Immature natural killer cell (primary cell): ENCODE data around the gene SPAG7. TPM values are rescaled to one million over a fixed set of nuclear protein-coding genes. Genes with fewer than 3 reads are reported as not detected.

Experiments
- DNase-seq, 3 donors: peaks; one replicate each; pipeline ENCODE4 v3.0.0; 2022; ENCODE audit warnings: mixed read lengths in 1 of 3
- H3K27ac Mint-ChIP-seq, 6 donors: one replicate each; pipeline ENCODE4 v1.8.0; 2020; ENCODE audit warnings: mixed read lengths in 6 of 6, mild to moderate bottlenecking in 5 of 6, inconsistent platforms in 4 of 6, moderate library complexity in 3 of 6
- H3K27me3 Mint-ChIP-seq, 3 donors: one replicate each; pipeline ENCODE4 v1.8.0; 2020 to 2021; ENCODE audit warnings: low read depth in 3 of 3, mild to moderate bottlenecking in 3 of 3, mixed read lengths in 3 of 3, moderate library complexity in 3 of 3, inconsistent platforms in 1 of 3
- H3K36me3 Mint-ChIP-seq, 3 donors: one replicate each; pipeline ENCODE4 v1.8.0; 2020; ENCODE audit warnings: mixed read lengths in 3 of 3, inconsistent platforms in 2 of 3, mild to moderate bottlenecking in 2 of 3
- H3K4me1 Mint-ChIP-seq, 2 donors: one replicate each; pipeline ENCODE4 v1.8.0; 2020; ENCODE audit warnings: inconsistent platforms in 2 of 2, mild to moderate bottlenecking in 2 of 2, mixed read lengths in 2 of 2, moderate library complexity in 1 of 2
- H3K4me3 Mint-ChIP-seq, 5 donors: one replicate each; pipeline ENCODE4 v1.8.0; 2020; ENCODE audit warnings: mild to moderate bottlenecking in 5 of 5, mixed read lengths in 5 of 5, inconsistent platforms in 3 of 5, moderate library complexity in 3 of 5
- H3K9me3 Mint-ChIP-seq, 6 donors: one replicate each; pipeline ENCODE4 v1.8.0; 2020; ENCODE audit warnings: mild to moderate bottlenecking in 6 of 6, mixed read lengths in 6 of 6, inconsistent platforms in 4 of 6, moderate library complexity in 3 of 6
- polyA plus RNA-seq, 3 donors: library from polyadenylated mRNA; unstranded; fragments of 300-500 nt; fragmentation: Illumina TruSeq; gene quantifications; one replicate each; pipeline ENCODE4 v1.2.3, GENCODE V29; 2021

The SPAG7 gene
- polyA plus RNA-seq, 3 donors from 2014 or later, result 117 to 164 (median 155) TPM

- Mint-ChIP-seq H3K4me1 (peaks cover 62 to 74% of the 10 kb centered on the region in 2 donors), H3K9me3 (peaks cover 0 to 2% (median 0%) of the 10 kb centered on the region in 6 donors), H3K27me3 (peaks cover 20 to 61% (median 36%) of the 10 kb centered on the region in 3 donors), H3K4me3 (peak overlapping the region; percentile 96 to 100 (median 99)), H3K27ac (peak overlapping the region; percentile 95 to 97 (median 95)), H3K36me3 (peaks cover 32 to 55% (median 43%) of the 10 kb centered on the region in 3 donors)
- no peak for DNase-seq
Observed at GRCh38 chr17:4944554-4945175, 23.0 kb downstream of the SPAG7 start.

GRCh38 chr17:4944163-4944553, 23.5 kb downstream of the SPAG7 start:
- peaks cover 20 to 60% (median 36%) of the 10 kb centered on the region in 3 donors for H3K27me3 Mint-ChIP-seq
- H3K4me3 Mint-ChIP-seq, result peak overlapping the region; percentile 96 to 100 (median 99)
- H3K36me3 Mint-ChIP-seq, result peaks cover 32 to 55% (median 43%) of the 10 kb centered on the region in 3 donors
- DNase-seq, result peak; percentile 52 to 59 (median 57)
- H3K27ac Mint-ChIP-seq, result peak overlapping the region; percentile 95 to 97 (median 95)
- H3K4me1 Mint-ChIP-seq, result peaks cover 65 to 76% of the 10 kb centered on the region in 2 donors
- peaks cover 0 to 2% (median 0%) of the 10 kb centered on the region in 6 donors for H3K9me3 Mint-ChIP-seq

GRCh38 chr17:4942760-4943508, 24.7 kb downstream of the SPAG7 start:
- Mint-ChIP-seq H3K27ac (peak overlapping the region; percentile 93 to 98 (median 95)), H3K4me1 (peaks cover 77 to 85% of the 10 kb centered on the region in 2 donors), H3K36me3 (peaks cover 32 to 55% (median 43%) of the 10 kb centered on the region in 3 donors), H3K9me3 (no peaks in the 10 kb centered on the region), H3K27me3 (peaks cover 17 to 51% (median 34%) of the 10 kb centered on the region in 3 donors), H3K4me3 (peak overlapping the region; percentile 55 to 100 (median 99))
- DNase-seq, result no peak

GRCh38 chr17:4941319-4941610, 26.4 kb downstream of the SPAG7 start:
- Mint-ChIP-seq H3K9me3 (no peaks in the 10 kb centered on the region), H3K36me3 (peaks cover 24 to 59% (median 35%) of the 10 kb centered on the region in 3 donors), H3K4me3 (peak overlapping the region; percentile 96 to 100 (median 99)), H3K27ac (peak overlapping the region; percentile 93 to 98 (median 95)), H3K4me1 (peaks cover 70 to 77% of the 10 kb centered on the region in 2 donors), H3K27me3 (peaks cover 8 to 37% (median 20%) of the 10 kb centered on the region in 3 donors)
- no peak for DNase-seq

- Mint-ChIP-seq H3K4me1 (peaks cover 72 to 77% of the 10 kb centered on the region in 2 donors), H3K36me3 (peaks cover 22 to 59% (median 35%) of the 10 kb centered on the region in 3 donors)
Observed at GRCh38 chr17:4940555-4941318, 26.9 kb downstream of the SPAG7 start.

GRCh38 chr17:4939796-4940554, 27.6 kb downstream of the SPAG7 start, which contains the start of the genes RNF167 and SLC25A11:
TSS of gene RNF167 (plus strand) at chr17:4940268. CDS start at chr17:4940910, 642 bp downstream.
TSS of gene SLC25A11 (minus strand) at chr17:4940046. CDS start at chr17:4939910, 136 bp downstream.
- H3K36me3 Mint-ChIP-seq, result peaks cover 15 to 51% (median 28%) of the 10 kb centered on the region in 3 donors
- peak within 1 kb of the TSS; percentile 93 to 98 (median 95) for H3K27ac Mint-ChIP-seq
- H3K9me3 Mint-ChIP-seq, result no peaks in the 10 kb centered on the region
- DNase-seq, result peak; percentile 97 to 99 (median 99)
- H3K4me3 Mint-ChIP-seq, result peak within 1 kb of the TSS; percentile 96 to 100 (median 99)
- H3K27me3 Mint-ChIP-seq, result peaks cover 5 to 24% (median 13%) of the 10 kb centered on the region in 3 donors
- peaks cover 68 to 73% of the 10 kb centered on the region in 2 donors for H3K4me1 Mint-ChIP-seq

More at GRCh38 chr17:4940555-4941318, 26.9 kb downstream of the SPAG7 start:
- peaks cover 8 to 32% (median 19%) of the 10 kb centered on the region in 3 donors for H3K27me3 Mint-ChIP-seq
- DNase-seq, result peak; percentile 25 to 39 (median 37)
- peak overlapping the region; percentile 96 to 100 (median 99) for H3K4me3 Mint-ChIP-seq
- no peaks in the 10 kb centered on the region for H3K9me3 Mint-ChIP-seq
- peak overlapping the region; percentile 93 to 98 (median 95) for H3K27ac Mint-ChIP-seq

GRCh38 chr17:4939546-4939795, 28.1 kb downstream of the SPAG7 start:
- peaks cover 13 to 47% (median 27%) of the 10 kb centered on the region in 3 donors for H3K36me3 Mint-ChIP-seq
- peak overlapping the region; percentile 96 to 100 (median 99) for H3K4me3 Mint-ChIP-seq
- peaks cover 67 to 70% of the 10 kb centered on the region in 2 donors for H3K4me1 Mint-ChIP-seq
- peaks cover 6 to 23% (median 13%) of the 10 kb centered on the region in 3 donors for H3K27me3 Mint-ChIP-seq
- no peak for DNase-seq
- no peaks in the 10 kb centered on the region for H3K9me3 Mint-ChIP-seq
- H3K27ac Mint-ChIP-seq, result peak overlapping the region; percentile 79 to 95 (median 91)

GRCh38 chr17:4938688-4939545, 28.7 kb downstream of the SPAG7 start:
- peaks cover 67 to 70% of the 10 kb centered on the region in 2 donors for H3K4me1 Mint-ChIP-seq

GRCh38 chr17:4938069-4938491, 29.5 kb downstream of the SPAG7 start:
- Mint-ChIP-seq H3K4me3 (peak overlapping the region; percentile 36 to 100 (median 99)), H3K27ac (peak overlapping the region in 2 of 6 donors; percentile 51 to 84), H3K4me1 (peaks cover 67 to 70% of the 10 kb centered on the region in 2 donors), H3K27me3 (peaks cover 13 to 27% (median 13%) of the 10 kb centered on the region in 3 donors), H3K9me3 (no peaks in the 10 kb centered on the region), H3K36me3 (peaks cover 6 to 40% (median 20%) of the 10 kb centered on the region in 3 donors)
- DNase-seq, result no peak

More at GRCh38 chr17:4938688-4939545, 28.7 kb downstream of the SPAG7 start:
- Mint-ChIP-seq H3K9me3 (no peaks in the 10 kb centered on the region), H3K4me3 (peak overlapping the region; percentile 96 to 100 (median 99)), H3K36me3 (peaks cover 8 to 42% (median 22%) of the 10 kb centered on the region in 3 donors), H3K27me3 (peaks cover 10 to 25% (median 13%) of the 10 kb centered on the region in 3 donors), H3K27ac (peak overlapping the region; percentile 79 to 95 (median 91))
- peak in 1 of 3 donors; percentile 8 for DNase-seq

GRCh38 chr17:4937553-4937952, 30.1 kb downstream of the SPAG7 start:
- Mint-ChIP-seq H3K27ac (peak overlapping the region in 1 of 6 donors; percentile 26), H3K4me3 (peak overlapping the region in 2 of 5 donors; percentile 14 to 44), H3K9me3 (no peaks in the 10 kb centered on the region), H3K27me3 (peaks cover 13 to 25% (median 14%) of the 10 kb centered on the region in 3 donors), H3K4me1 (peaks cover 67% of the 10 kb centered on the region in 2 donors), H3K36me3 (peaks cover 6 to 35% (median 17%) of the 10 kb centered on the region in 3 donors)
- DNase-seq, result no peak

- Mint-ChIP-seq H3K4me1 (peaks cover 56 to 59% of the 10 kb centered on the region in 2 donors), H3K27me3 (peaks cover 13 to 25% (median 14%) of the 10 kb centered on the region in 3 donors), H3K9me3 (no peaks in the 10 kb centered on the region), H3K4me3 (peak overlapping the region in 2 of 5 donors; percentile 0 to 3), H3K27ac (peak overlapping the region in 4 of 6 donors; percentile 26 to 65 (median 54)), H3K36me3 (peaks cover 0 to 24% (median 10%) of the 10 kb centered on the region in 3 donors)
- no peak for DNase-seq
Observed at GRCh38 chr17:4936436-4936835, 31.2 kb downstream of the SPAG7 start.

- Mint-ChIP-seq H3K27ac (peak overlapping the region in 4 of 6 donors; percentile 24 to 65 (median 50)), H3K9me3 (no peaks in the 10 kb centered on the region)
Observed at GRCh38 chr17:4935650-4936049, 32.0 kb downstream of the SPAG7 start.

More at GRCh38 chr17:4935650-4936049, 32.0 kb downstream of the SPAG7 start:
- Mint-ChIP-seq H3K27me3 (peaks cover 13 to 17% (median 14%) of the 10 kb centered on the region in 3 donors), H3K4me1 (peaks cover 48 to 53% of the 10 kb centered on the region in 2 donors), H3K36me3 (peaks cover 0 to 22% (median 15%) of the 10 kb centered on the region in 3 donors), H3K4me3 (no peak overlapping the region)
- DNase-seq, result no peak
